RWPE1 (cell line): ENCODE results near the gene CDCA8.

ENCODE experiments used
- CTCF ChIA-PET: fragments of 350-600 bp; sonication (Branson Sonifier 250); formaldehyde crosslinking; extraction: SDS; loops from one replicate; lab custom pipeline; 2021; lab: Yijun Ruan, JAX
- POLR2A ChIA-PET: fragments of 400-600 bp; formaldehyde crosslinking; extraction: SDS; loops from one replicate; lab custom pipeline; 2020; ENCODE audit warnings: antibody characterized with exemption; ENCODE audit not compliant: low non-redundant PET; lab: Yijun Ruan, JAX
- DNase-seq: peaks from one replicate; pipeline ENCODE4 v3.0.0; 2012; ENCODE audit warnings: low spot score
- H3K27ac ChIP-seq: fragments of 450-650 bp; 2 replicates; pipeline ENCODE4 v1.5.1; 2017
- TF ChIP-seq, protein P1 (sequence below): fragments of 450-650 bp; conservative IDR thresholded peaks from 2 replicates; pipeline ENCODE4 v1.5.1; 2017; ENCODE audit warnings: low read depth, mild to moderate bottlenecking

CDCA8 gene

DNA sequence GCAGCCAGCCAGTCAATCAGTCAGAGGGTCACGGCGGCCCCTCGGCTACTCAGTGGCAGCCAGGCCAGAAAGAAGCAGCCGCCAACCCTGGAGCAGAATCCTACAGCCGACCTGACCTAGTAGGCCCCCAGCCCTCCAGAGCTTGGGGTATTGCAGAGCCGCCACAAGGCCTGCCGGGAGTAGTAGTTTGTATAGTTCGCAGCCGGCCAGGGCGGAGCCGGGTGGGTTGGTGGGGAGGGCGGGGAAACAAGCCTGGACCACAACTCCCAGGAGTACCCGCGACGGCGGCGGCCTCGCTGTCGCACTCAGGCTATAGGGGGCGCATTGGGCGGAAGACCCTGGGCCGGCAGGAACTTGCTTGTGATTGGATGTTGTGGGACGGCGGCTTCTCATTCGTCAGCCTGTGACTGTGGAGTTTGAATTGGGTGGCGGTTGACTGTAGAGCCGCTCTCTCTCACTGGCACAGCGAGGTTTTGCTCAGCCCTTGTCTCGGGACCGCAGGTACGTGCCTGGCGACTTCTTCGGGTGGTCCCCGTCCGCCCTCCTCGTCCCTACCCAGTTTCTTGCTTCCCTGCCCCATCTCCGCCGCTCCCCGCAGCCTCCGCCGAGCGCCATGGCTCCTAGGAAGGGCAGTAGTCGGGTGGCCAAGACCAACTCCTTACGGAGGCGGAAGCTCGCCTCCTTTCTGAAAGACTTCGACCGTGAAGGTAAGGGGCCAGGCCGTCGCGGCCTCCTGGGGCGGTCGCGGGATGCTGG lies at the start of gene CDCA8:
Gene CDCA8, plus strand, starts transcription at position 439 of the 756 bp plus-strand sequence. Its CDS starts 175 bp downstream, at position 614.
- peak within 1 kb of the TSS; percentile 79 for H3K27ac ChIP-seq
- ChIA-PET POLR2A (interaction anchor here (0.9 kb wide), 1 partner anchor 116 kb away, joined by 3 read pairs; the partner anchor contains the start of gene YRDC), CTCF (interaction anchor here (0.6 to 0.7 kb wide), 3 partner anchors 95 to 1152 kb away, joined by 3 to 7 read pairs (median 4); no protein-coding TSS in a partner anchor)
- peak; percentile 100 for DNase-seq
- TF ChIP-seq, protein P1, sequence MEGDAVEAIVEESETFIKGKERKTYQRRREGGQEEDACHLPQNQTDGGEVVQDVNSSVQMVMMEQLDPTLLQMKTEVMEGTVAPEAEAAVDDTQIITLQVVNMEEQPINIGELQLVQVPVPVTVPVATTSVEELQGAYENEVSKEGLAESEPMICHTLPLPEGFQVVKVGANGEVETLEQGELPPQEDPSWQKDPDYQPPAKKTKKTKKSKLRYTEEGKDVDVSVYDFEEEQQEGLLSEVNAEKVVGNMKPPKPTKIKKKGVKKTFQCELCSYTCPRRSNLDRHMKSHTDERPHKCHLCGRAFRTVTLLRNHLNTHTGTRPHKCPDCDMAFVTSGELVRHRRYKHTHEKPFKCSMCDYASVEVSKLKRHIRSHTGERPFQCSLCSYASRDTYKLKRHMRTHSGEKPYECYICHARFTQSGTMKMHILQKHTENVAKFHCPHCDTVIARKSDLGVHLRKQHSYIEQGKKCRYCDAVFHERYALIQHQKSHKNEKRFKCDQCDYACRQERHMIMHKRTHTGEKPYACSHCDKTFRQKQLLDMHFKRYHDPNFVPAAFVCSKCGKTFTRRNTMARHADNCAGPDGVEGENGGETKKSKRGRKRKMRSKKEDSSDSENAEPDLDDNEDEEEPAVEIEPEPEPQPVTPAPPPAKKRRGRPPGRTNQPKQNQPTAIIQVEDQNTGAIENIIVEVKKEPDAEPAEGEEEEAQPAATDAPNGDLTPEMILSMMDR = peak; percentile 63

DNA sequence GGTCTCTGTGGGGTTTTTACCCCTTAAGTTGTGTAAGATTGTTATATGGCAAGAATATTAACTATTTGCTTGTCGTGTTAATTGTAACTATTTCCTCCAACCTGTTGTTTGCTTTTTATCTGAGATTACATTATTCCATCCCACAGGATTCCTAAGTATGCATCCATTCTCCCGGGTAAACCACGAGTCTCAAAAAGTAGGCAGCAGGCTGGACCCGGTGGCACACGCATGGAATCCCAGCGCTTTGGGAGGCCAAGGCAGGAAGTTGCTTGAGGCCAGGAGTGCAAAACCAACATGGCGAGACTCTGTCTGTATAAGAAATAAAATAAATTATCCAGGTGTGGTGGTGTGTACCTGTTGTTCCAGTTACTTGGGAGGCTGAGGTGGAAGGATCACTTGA lies 45.0 kb upstream of the CDCA8 start:
- ChIA-PET POLR2A (no interaction called here), CTCF (no interaction called here)
- no peak overlapping the region for H3K27ac ChIP-seq
- TF ChIP-seq, protein P1 = no peak
- DNase-seq = no peak

DNA sequence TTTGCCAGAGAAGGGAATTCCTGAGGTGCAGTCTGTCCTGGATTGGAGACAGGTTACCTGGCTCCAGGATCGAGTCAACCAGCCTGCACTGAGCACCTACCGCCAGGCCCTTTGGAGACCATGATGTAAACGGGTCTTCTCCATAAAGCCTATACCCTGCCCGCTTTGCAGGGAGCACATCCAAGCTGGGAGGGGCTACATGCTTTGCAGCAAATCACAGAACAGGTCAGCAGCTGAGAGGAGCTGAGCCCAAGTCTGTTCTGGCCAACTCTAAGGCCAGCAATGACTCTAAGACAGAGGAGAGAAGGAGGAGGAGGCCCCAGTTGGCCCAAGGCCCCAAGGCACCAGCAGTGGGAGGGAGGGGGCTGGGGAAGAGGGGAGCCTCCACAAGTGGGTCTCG lies 42.1 kb upstream of the CDCA8 start:
- H3K27ac ChIP-seq = no peak overlapping the region
- TF ChIP-seq, protein P1 = no peak
- CTCF ChIA-PET = no interaction called here
- no peak for DNase-seq
- POLR2A ChIA-PET = no interaction called here

DNA sequence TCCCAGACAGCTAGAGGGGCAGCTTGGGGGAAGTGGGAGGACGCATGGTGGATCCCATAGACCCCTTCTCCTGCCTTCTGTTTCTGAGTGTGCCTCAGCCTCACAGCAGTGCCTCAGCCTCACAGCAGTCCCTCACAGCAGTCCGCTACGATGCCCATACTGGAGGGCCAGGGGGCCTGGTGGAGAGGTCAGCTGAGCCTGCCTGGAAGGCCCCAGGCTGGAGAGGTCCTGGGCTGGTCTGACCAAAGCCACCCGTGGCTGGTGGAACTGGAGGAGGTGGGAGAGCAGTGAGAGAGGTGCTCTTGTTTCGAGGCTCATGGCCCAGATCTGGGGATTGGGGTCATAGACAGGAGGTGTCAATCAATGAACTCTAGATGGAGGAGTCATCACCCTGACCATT lies 41.6 kb upstream of the CDCA8 start:
- TF ChIP-seq, protein P1 = no peak
- ChIA-PET CTCF (no interaction called here), POLR2A (no interaction called here)
- H3K27ac ChIP-seq = no peak overlapping the region
- no peak for DNase-seq

DNA sequence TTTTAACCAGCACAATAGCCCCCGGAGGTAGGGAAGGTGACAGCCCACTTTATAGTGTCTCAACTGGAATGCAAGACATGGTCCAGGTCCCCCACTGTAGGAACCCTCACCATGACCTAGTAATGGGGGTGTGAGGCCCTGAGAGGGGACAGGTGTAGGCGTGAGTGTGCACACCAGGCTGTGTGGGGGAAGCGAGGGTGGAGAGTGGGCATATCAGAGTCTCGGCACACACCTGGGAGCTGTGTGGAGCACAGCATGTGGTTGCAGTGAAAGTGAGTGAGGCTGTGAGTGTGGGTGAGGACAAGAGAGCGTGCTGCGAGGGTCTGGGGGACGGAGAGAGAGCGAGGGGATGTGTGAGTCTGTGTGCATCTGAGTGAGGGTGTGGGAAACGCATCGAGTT lies 40.5 kb upstream of the CDCA8 start:
- CTCF ChIA-PET = no interaction called here
- POLR2A ChIA-PET = no interaction called here
- TF ChIP-seq, protein P1 = no peak
- H3K27ac ChIP-seq = no peak overlapping the region
- no peak for DNase-seq

DNA sequence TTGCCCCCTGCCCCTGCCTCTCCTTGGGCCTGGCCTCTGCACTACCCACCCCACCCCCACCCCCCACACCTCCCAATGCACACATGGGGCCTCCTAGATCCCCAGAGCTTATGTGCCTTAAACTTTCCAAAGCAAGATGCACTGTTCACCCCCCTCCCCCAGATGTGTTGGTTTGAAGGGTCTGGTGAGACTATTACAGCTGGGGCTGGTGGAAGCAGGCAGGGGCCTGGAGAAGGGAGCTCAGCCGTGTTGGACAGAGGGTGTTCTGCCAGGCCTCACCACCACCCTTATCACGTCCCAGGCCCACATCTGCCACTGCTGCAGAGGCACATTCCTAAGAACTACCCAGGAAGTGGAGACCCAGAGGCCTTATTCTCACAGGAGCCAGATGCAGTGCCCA lies 39.3 kb upstream of the CDCA8 start:
- no peak overlapping the region for H3K27ac ChIP-seq
- DNase-seq = no peak
- ChIA-PET CTCF (no interaction called here), POLR2A (no interaction called here)
- TF ChIP-seq, protein P1 = no peak
